Skeletal muscle tissue (tissue), 4 donors: ENCODE results near the gene EPHB2. TPM values are rescaled to one million over a fixed set of nuclear protein-coding genes. Genes with fewer than 3 reads are reported as not detected.
"Not testable (repeated sequence)": the region's sequence is repeated elsewhere in the genome, so short reads cannot be mapped to it uniquely, and the experiment has no call there.

Source experiments
- H3K27ac ChIP-seq: one replicate; pipeline ENCODE4 v1.7.0; 2013; ENCODE audit warnings: mild to moderate bottlenecking, low read depth, low read length, inconsistent platforms
- H3K27me3 ChIP-seq, 3 donors: one replicate each; pipeline ENCODE4 v1.7.0; 2013; ENCODE audit warnings: low read length in 3 of 3; ENCODE audit not compliant: control insufficient read depth in 3 of 3, insufficient read depth in 3 of 3
- H3K36me3 ChIP-seq, 3 donors: one replicate each; pipeline ENCODE4 v1.7.0; 2013; ENCODE audit warnings: low read length in 3 of 3; ENCODE audit not compliant: control insufficient read depth in 3 of 3, insufficient read depth in 3 of 3
- H3K4me1 ChIP-seq, 3 donors: one replicate each; pipeline ENCODE4 v1.7.0; 2013; ENCODE audit warnings: low read length in 3 of 3, mild to moderate bottlenecking in 3 of 3; ENCODE audit not compliant: control insufficient read depth in 3 of 3, insufficient read depth in 3 of 3
- H3K4me3 ChIP-seq, 3 donors: one replicate each; pipeline ENCODE4 v1.7.0; 2013; ENCODE audit warnings: low read length in 3 of 3
- H3K9ac ChIP-seq, 3 donors: one replicate each; pipeline ENCODE4 v1.7.0; 2013; ENCODE audit warnings: low read length in 3 of 3, mild to moderate bottlenecking in 3 of 3, moderate library complexity in 2 of 3, low read depth in 1 of 3
- H3K9me3 ChIP-seq, 3 donors: one replicate each; pipeline ENCODE4 v1.7.0; 2013; ENCODE audit warnings: low read length in 3 of 3; ENCODE audit not compliant: control insufficient read depth in 3 of 3
- total RNA-seq: library from RNA; depleted of rRNA; stranded (reverse); fragments of >200 nt; gene quantifications from one replicate; pipeline ENCODE4 v1.2.3, GENCODE V29; 2014
- donor health status: Osteomylitis.

Gene EPHB2
- total RNA-seq, 1 donor from 2014 or later = 13.0 TPM

DNA sequence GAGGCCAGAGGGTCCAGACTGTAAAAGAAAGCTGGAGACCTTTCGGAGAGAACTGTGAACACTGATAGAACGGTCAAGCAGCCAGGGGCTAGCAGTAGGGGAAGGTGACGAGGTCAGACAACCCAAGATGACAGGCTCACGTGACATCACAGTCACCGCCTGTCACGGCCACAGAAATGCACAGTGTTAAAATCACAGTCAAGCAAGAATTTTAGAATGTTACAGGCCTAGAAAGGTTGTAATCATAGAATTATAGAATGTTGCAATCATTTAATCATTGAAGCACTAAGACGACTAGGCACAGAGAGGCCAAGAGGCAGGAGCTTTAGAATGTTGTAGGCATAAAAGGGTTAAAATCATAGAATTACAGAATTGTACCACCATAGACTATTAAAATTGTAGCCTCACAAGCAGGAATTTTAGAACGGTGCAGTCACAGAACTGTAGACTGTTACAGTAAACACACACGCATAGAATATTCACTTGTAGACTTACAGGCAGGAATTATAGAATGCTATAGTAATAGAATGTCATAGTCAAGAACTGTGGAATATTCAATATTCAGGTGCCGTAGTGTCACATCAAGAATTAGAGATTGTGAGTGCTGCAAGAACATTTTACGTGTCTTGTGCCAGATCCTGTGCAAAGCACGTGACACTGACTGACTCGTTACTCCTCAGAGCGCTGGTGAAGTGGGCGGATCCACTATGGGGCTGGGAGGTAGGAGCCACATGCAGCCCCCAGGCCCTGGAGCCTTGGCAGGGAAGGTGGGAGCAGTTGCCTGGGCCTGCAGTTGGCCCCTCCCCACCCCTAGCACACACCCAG is 118.1 kb downstream of the EPHB2 start:
- H3K27ac ChIP-seq = no peak overlapping the region
- no peak overlapping the region for H3K4me3 ChIP-seq
- H3K9ac ChIP-seq = no peak overlapping the region
- H3K9me3 ChIP-seq = no peaks in the 10 kb centered on the region
- no peaks in the 10 kb centered on the region for H3K36me3 ChIP-seq
- H3K4me1 ChIP-seq = peaks cover 5 to 8% (median 7%) of the 10 kb centered on the region in 3 donors
- peaks cover 0 to 8% (median 0%) of the 10 kb centered on the region in 3 donors for H3K27me3 ChIP-seq

DNA sequence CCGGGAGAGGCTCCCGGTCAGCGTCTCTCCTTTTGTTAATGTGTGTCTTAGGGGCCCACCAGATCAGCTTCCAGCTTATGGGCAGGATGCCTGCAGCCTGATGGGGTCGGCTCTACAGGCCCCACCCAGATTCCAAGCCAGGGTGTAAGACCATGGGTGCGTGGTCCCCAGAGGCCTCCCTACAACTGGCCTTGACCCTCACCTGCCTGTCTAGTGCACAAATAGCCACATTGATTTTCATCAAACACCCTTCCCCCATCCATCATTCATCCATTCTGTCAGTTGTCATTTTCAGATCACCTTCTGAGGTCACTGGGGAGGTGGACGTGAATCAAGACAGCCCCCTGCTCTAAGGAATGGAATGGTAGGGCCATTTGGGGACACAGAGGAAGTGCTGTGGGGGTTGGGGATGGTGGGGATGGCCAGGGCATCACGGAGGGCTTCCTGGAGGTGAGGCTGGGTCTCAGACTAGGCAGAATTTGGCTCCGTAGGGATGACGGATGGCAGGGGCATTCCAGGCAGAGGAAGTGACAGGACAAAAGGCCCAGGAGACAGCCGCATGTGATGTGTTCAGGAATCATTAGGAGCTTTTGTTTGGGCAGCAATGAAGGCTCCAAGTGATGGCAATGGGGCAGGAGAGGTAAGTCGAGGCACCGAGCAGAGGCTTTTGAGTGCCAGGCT is 118.8 kb downstream of the EPHB2 start:
- Histone ChIP-seq H3K27ac (no peak overlapping the region), H3K9ac (no peak overlapping the region), H3K36me3 (no peaks in the 10 kb centered on the region), H3K9me3 (no peaks in the 10 kb centered on the region), H3K4me1 (peaks cover 5 to 8% (median 7%) of the 10 kb centered on the region in 3 donors), H3K27me3 (peaks cover 0 to 8% (median 0%) of the 10 kb centered on the region in 3 donors), H3K4me3 (no peak overlapping the region)

DNA sequence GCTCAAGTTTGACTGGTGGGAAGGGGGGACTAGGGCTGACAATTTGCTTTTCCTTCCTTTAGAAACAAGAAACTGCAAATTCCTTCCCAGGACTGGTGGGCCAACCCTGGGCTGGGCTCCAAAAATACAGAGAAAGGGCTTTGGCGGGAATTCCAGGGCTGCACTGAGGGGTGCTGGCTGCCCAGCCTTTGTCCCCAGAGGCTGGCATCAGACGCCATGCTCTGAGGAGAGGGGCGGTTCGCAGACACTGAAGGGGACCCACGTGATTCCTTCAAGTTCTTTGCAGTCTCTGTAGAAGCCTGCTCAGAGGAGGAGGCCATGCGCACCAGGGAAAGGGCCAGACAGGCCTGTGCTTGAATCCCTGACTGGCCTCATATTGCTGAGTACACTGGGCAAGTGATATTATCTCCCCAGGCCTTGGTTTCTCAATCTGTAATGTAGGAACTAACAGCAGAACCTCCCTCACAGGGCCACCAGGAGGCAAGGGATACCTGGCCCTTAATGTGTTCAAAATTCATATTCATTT is 119.5 kb downstream of the EPHB2 start:
- peaks cover 5 to 8% (median 7%) of the 10 kb centered on the region in 3 donors for H3K4me1 ChIP-seq
- H3K27me3 ChIP-seq = peaks cover 0 to 8% (median 0%) of the 10 kb centered on the region in 3 donors
- H3K36me3 ChIP-seq = no peaks in the 10 kb centered on the region
- no peaks in the 10 kb centered on the region for H3K9me3 ChIP-seq
- no peak overlapping the region for H3K9ac ChIP-seq
- no peak overlapping the region for H3K27ac ChIP-seq
- H3K4me3 ChIP-seq = no peak overlapping the region

DNA sequence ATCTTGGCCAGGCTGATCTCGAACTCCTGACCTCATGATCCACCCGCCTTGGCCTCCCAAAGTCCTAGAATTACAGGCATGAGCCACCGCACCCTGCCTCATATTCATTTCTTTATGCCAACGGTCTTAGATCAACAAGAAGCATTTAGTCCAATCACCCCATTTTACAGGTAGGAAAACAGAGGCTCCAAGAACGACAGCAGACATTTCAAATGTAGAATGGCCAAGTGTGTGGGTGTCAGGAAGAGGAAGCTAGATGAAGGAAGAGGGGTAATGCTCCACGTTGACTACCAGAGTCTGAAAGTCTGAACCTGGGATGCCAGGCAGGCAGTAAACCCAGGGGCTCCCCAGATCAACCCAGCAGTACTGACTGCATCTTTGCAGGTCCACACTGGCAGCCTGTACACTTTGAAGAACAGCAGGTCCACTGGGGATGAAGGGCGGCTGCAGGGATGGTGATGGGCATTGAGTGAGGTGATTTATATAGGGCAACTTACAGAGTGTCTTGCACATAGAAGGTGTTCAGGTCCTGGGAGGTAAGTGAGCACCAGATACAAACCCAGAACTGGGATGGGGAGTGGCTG is 120.2 kb downstream of the EPHB2 start:
- Histone ChIP-seq H3K4me1 (peaks cover 5 to 8% (median 7%) of the 10 kb centered on the region in 3 donors), H3K9me3 (no peaks in the 10 kb centered on the region), H3K4me3 (no peak overlapping the region), H3K36me3 (no peaks in the 10 kb centered on the region), H3K9ac (no peak overlapping the region), H3K27me3 (peaks cover 0 to 13% (median 4%) of the 10 kb centered on the region in 3 donors), H3K27ac (no peak overlapping the region)

DNA sequence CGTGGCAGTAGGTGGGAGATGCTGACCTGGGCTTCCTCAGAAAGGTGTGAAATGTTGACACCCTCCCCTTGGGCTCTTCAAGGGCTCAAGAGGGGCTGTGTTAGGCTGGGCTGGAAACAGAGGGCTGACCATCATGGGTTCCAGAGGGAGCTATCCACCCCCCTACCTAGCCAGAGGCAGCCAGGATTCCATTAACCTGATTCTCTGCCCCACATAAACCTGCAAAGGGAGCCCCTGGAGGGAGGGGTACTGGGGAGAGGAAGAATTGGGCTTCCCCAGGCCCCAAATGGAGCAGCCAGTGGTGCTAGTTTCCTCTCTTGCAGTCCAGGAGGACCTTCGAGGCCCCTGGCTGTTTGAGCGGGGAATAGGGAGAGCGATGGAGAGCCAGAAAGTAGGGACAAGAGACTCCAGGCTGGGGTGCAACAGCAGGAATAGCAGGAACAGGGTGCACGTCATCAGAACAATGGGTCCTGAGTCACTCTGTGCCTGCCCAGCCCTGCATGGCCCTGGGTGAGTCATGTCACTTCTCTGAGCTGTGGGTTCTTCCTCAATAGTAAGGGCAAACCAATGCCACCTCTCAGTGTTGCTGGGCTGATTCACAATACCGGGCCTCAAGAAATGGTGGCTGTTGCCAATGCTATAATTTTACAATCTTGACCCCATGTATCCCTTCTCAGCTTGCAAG is 121.2 kb downstream of the EPHB2 start:
- H3K4me3 ChIP-seq = no peak overlapping the region
- H3K4me1 ChIP-seq = peaks cover 0 to 2% (median 2%) of the 10 kb centered on the region in 3 donors
- no peak overlapping the region for H3K9ac ChIP-seq
- H3K9me3 ChIP-seq = no peaks in the 10 kb centered on the region
- H3K27ac ChIP-seq = no peak overlapping the region
- H3K36me3 ChIP-seq = no peaks in the 10 kb centered on the region
- H3K27me3 ChIP-seq = peaks cover 0 to 13% (median 4%) of the 10 kb centered on the region in 3 donors

DNA sequence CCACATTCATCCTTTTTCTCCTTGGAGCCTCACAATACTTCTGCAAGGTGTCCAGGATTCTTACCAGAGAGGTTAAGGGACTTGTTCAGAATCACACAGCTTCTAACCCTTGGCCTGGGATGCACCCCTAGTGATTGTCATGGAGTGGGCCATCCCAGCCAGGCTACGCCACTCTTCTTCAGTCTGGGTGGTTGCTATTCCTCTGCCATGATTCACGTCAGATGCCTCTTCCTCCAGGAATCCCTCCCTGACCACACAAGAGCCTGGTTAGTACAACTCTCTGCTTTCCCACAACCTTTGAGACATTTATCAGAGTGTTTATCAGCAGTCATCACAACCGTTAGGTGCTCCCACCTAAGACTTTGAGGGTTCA is 121.8 kb downstream of the EPHB2 start:
- H3K9ac ChIP-seq = no peak overlapping the region

DNA sequence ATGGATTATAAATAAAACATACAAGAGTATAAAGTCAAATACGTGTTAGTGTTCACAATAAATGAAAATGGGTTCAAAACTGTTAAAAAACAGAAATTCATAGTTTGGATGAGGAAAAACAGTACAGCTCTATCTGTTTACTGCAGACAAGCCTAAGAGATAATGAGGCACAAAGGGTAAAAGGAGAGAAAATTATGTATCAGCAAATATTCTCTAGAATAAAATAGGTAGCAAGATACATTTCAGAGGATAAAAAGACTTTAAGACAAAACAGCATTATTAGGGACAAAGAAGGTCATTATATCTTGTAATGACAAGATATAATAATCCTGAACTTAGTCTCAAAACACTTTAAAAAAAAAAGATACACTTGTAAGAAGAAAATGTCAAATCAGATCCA is 123.1 kb downstream of the EPHB2 start:
- no peaks in the 10 kb centered on the region for H3K4me1 ChIP-seq
- H3K36me3 ChIP-seq = no peaks in the 10 kb centered on the region
- H3K9ac ChIP-seq = no peak overlapping the region
- no peaks in the 10 kb centered on the region for H3K9me3 ChIP-seq
- H3K27me3 ChIP-seq = peaks cover 0 to 20% (median 4%) of the 10 kb centered on the region in 3 donors
- H3K27ac ChIP-seq = no peak overlapping the region
- no peak overlapping the region for H3K4me3 ChIP-seq

More for the DNA sequence above, 121.8 kb downstream of the EPHB2 start:
- Histone ChIP-seq H3K4me1 (no peaks in the 10 kb centered on the region), H3K27me3 (peaks cover 0 to 13% (median 4%) of the 10 kb centered on the region in 3 donors), H3K27ac (no peak overlapping the region), H3K36me3 (no peaks in the 10 kb centered on the region), H3K9me3 (no peaks in the 10 kb centered on the region), H3K4me3 (no peak overlapping the region)

DNA sequence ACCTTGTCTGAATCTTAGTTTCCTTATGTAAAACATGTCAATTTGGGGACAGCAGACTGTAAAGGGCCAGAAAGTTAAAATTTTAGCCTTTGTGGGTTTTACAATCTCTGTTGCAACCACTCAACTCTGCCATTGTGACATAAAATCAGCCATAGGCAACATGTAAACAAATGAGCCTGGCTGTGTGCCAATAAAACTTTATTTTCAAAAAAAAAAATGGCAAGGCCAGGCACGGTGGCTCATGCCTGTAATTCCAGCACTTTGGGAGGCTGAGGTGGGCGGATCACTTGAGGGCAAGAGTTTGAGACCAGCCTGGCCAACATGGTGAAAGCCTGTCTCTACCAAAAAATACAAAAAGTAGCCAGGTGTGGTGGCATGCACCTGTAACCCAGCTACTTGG is 123.8 kb downstream of the EPHB2 start:
- H3K9me3 ChIP-seq, H3K4me3 ChIP-seq, H3K4me1 ChIP-seq, H3K36me3 ChIP-seq, H3K27ac ChIP-seq, H3K9ac ChIP-seq: not testable (repeated sequence)
- peaks cover 0 to 20% (median 6%) of the 10 kb centered on the region in 3 donors for H3K27me3 ChIP-seq

DNA sequence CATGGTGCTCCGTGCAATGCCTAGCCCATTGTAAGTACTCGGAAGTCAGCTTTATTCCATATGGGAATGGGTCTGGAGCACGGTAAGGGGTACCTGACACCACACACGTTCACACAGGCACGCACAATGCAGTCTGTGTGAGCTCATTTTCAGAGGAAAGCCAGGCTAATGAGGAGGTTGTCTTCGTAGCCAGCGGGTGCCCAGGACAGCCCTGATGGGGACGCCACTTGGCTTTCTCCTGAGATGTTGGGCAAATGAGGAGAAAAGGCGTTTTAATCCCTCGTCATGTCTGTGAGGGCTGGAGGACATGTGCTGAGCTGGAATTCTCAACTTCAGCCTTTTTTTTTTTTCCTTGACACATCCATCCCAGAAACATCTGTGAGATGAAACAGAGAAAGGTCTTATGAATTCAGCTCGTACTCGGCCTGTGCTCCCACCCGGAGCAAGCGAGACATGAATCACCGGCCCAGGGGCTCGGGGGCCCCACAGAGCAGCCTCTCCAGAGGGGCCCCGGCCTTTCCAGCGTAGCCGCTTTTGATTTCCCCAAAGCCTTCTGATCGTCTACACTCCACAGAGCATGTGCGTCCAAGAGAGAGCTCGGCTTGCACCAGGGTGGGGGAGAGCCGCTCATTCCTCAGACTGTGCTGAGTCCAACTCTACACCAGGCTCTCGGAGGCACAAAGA is 125.1 kb downstream of the EPHB2 start:
- Histone ChIP-seq H3K36me3 (no peaks in the 10 kb centered on the region), H3K4me1 (no peaks in the 10 kb centered on the region), H3K9me3 (no peaks in the 10 kb centered on the region), H3K27ac (no peak overlapping the region), H3K4me3 (no peak overlapping the region), H3K9ac (no peak overlapping the region), H3K27me3 (peaks cover 0 to 24% (median 9%) of the 10 kb centered on the region in 3 donors)
